Hepatocyte (in vitro differentiated cells): ENCODE data around the gene FTSJ1.

Source experiments
- EZH2 ChIP-seq: fragments of 200-600 bp; sonication (generic); IDR thresholded peaks from 2 replicates; pipeline ENCODE4 v1.6.1; 2016; ENCODE audit warnings: antibody characterized with exemption, mild to moderate bottlenecking, borderline replicate concordance
- EZH2phosphoT487 ChIP-seq: fragments of 200-600 bp; sonication (generic); IDR thresholded peaks from one replicate; pipeline ENCODE4 v1.6.1; 2018; ENCODE audit warnings: antibody characterized with exemption, mild to moderate bottlenecking, low read depth, moderate library complexity; ENCODE audit not compliant: unreplicated experiment, severe bottlenecking
- TF ChIP-seq, protein P1 (sequence below): fragments of 200-600 bp; sonication (generic); IDR thresholded peaks from 2 replicates; pipeline ENCODE4 v1.5.1; 2016; ENCODE audit warnings: antibody characterized with exemption, mild to moderate bottlenecking; ENCODE audit not compliant: poor library complexity

GRCh38 chrX:48475296-48475695, 703 bp upstream of the FTSJ1 start:
- TF ChIP-seq, protein P1, sequence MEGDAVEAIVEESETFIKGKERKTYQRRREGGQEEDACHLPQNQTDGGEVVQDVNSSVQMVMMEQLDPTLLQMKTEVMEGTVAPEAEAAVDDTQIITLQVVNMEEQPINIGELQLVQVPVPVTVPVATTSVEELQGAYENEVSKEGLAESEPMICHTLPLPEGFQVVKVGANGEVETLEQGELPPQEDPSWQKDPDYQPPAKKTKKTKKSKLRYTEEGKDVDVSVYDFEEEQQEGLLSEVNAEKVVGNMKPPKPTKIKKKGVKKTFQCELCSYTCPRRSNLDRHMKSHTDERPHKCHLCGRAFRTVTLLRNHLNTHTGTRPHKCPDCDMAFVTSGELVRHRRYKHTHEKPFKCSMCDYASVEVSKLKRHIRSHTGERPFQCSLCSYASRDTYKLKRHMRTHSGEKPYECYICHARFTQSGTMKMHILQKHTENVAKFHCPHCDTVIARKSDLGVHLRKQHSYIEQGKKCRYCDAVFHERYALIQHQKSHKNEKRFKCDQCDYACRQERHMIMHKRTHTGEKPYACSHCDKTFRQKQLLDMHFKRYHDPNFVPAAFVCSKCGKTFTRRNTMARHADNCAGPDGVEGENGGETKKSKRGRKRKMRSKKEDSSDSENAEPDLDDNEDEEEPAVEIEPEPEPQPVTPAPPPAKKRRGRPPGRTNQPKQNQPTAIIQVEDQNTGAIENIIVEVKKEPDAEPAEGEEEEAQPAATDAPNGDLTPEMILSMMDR: no peak
- TF ChIP-seq EZH2: no peak
- no peak for TF ChIP-seq EZH2phosphoT487
